Upper lobe of right lung (tissue), 1 donor: ENCODE measurements around the gene ARHGEF37. TPM values are rescaled to one million over a fixed set of nuclear protein-coding genes. Genes with fewer than 3 reads are reported as not detected.

Experiments
- ATAC-seq: fragments of 200-7000 bp; cut with Tn5 transposase; one replicate; pipeline ENCODE4 v1.9.1; 2020; ENCODE audit warnings: mild to moderate bottlenecking, moderate library complexity
- DNase-seq: peaks from one replicate; pipeline ENCODE4 v3.0.0-alpha.2; 2020
- H3K27ac ChIP-seq: fragments of 200-600 bp; one replicate; pipeline ENCODE4 v1.8.0; 2022
- H3K27me3 ChIP-seq: fragments of 200-600 bp; one replicate; pipeline ENCODE4 v1.8.0; 2022; ENCODE audit warnings: mild to moderate bottlenecking
- H3K36me3 ChIP-seq: fragments of 200-600 bp; one replicate; pipeline ENCODE4 v1.8.0; 2022
- H3K4me1 ChIP-seq: fragments of 200-600 bp; one replicate; pipeline ENCODE4 v1.8.0; 2022
- H3K4me3 ChIP-seq: fragments of 200-600 bp; one replicate; pipeline ENCODE4 v1.8.0; 2022; ENCODE audit warnings: mild to moderate bottlenecking
- H3K9me3 ChIP-seq: fragments of 200-600 bp; one replicate; pipeline ENCODE4 v1.8.0; 2022
- CTCF ChIP-seq: fragments of 200-600 bp; IDR thresholded peaks from one replicate; pipeline ENCODE4 v1.8.0; 2022; ENCODE audit warnings: antibody characterized with exemption
- intact Hi-C: fragments of 100-400 bp; cut with DNase I; formaldehyde crosslinking; loops from one replicate; pipeline ENCODE4 v1.11.0; 2022
- total RNA-seq: library from RNA; stranded (reverse); fragmentation: NEBNext Ultra II Directional; extraction: Animal tissue kit (Norgen Biotek cat#: 25700); gene quantifications from one replicate; pipeline ENCODE4 v1.2.1, GENCODE V29; 2021
- donor health status: DM: no; HTN: yes; CAD: no; lungs with severe emphysema.

Gene ARHGEF37
- total RNA-seq, 1 donor from 2014 or later = 13.3 TPM

GRCh38 chr5:149541893-149542292 is 39.4 kb upstream of the ARHGEF37 start:
- Histone ChIP-seq H3K36me3 (peaks cover 53% of the 10 kb centered on the region), H3K27me3 (no peaks in the 10 kb centered on the region), H3K9me3 (no peaks in the 10 kb centered on the region), H3K4me3 (no peak overlapping the region), H3K27ac (no peak overlapping the region), H3K4me1 (peaks cover 72% of the 10 kb centered on the region)
- no peak for TF ChIP-seq CTCF
- DNase-seq (no peak), ATAC-seq (no peak)
- intact Hi-C loops = loop anchor here (10.0 kb wide), 1 partner anchor 47 kb away; no protein-coding TSS in a partner anchor

- no peak for ATAC-seq
- Histone ChIP-seq H3K36me3 (peaks cover 54% of the 10 kb centered on the region), H3K27ac (no peak overlapping the region)
These were observed 37.8 kb upstream of the ARHGEF37 start for GRCh38 chr5:149543361-149544027.

GRCh38 chr5:149544028-149544420 is 37.3 kb upstream of the ARHGEF37 start:
- no peak overlapping the region for H3K27ac ChIP-seq
- H3K36me3 ChIP-seq = peaks cover 58% of the 10 kb centered on the region
- H3K4me1 ChIP-seq = peaks cover 83% of the 10 kb centered on the region
- no peak overlapping the region for H3K4me3 ChIP-seq
- no peaks in the 10 kb centered on the region for H3K27me3 ChIP-seq
- H3K9me3 ChIP-seq = no peaks in the 10 kb centered on the region
- no peak for DNase-seq
- TF ChIP-seq CTCF = no peak
- intact Hi-C loops = loop anchor here (10.0 kb wide), 1 partner anchor 49 kb away; no protein-coding TSS in a partner anchor
- peak; percentile 62 for ATAC-seq

More at GRCh38 chr5:149543361-149544027, 37.8 kb upstream of the ARHGEF37 start:
- TF ChIP-seq CTCF = no peak
- H3K27me3 ChIP-seq = no peaks in the 10 kb centered on the region
- no peak for DNase-seq
- H3K4me3 ChIP-seq = no peak overlapping the region
- no peaks in the 10 kb centered on the region for H3K9me3 ChIP-seq
- H3K4me1 ChIP-seq = peaks cover 78% of the 10 kb centered on the region
- intact Hi-C loops = loop anchor here (10.0 kb wide), 1 partner anchor 49 kb away; no protein-coding TSS in a partner anchor

- Histone ChIP-seq H3K4me3 (no peak overlapping the region), H3K27ac (no peak overlapping the region), H3K27me3 (no peaks in the 10 kb centered on the region), H3K9me3 (no peaks in the 10 kb centered on the region), H3K36me3 (peaks cover 65% of the 10 kb centered on the region), H3K4me1 (peaks cover 72% of the 10 kb centered on the region)
- no peak for DNase-seq
- intact Hi-C loops = loop anchor here (10.0 kb wide), 1 partner anchor 51 kb away; no protein-coding TSS in a partner anchor
- no peak for ATAC-seq
- TF ChIP-seq CTCF = no peak
These were observed 36.0 kb upstream of the ARHGEF37 start for GRCh38 chr5:149545327-149545726.

- Histone ChIP-seq H3K4me1 (peaks cover 64% of the 10 kb centered on the region), H3K4me3 (no peak overlapping the region), H3K9me3 (no peaks in the 10 kb centered on the region), H3K27ac (no peak overlapping the region), H3K27me3 (no peaks in the 10 kb centered on the region), H3K36me3 (peaks cover 58% of the 10 kb centered on the region)
- peak; percentile 2 for ATAC-seq
- intact Hi-C loops = loop anchor here (10.0 kb wide), 1 partner anchor 52 kb away; no protein-coding TSS in a partner anchor
- TF ChIP-seq CTCF = no peak
- DNase-seq = no peak
These were observed 34.3 kb upstream of the ARHGEF37 start for GRCh38 chr5:149546974-149547373.
